HG03354 (cell line): Measurements from ENCODE around the gene PRSS57.

Experiments
- ATAC-seq: cut with Tn5 transposase; IDR thresholded peaks from one replicate; pipeline ENCODE4 v1.9.1; 2021; ENCODE audit warnings: mild to moderate bottlenecking; ENCODE audit not compliant: unreplicated experiment, poor library complexity, severe bottlenecking

PRSS57 gene

GRCh38 chr19:657611-658010, 37.6 kb downstream of the PRSS57 start:
- no peak for ATAC-seq

- ATAC-seq = no peak
Observed at GRCh38 chr19:656751-657559, 38.3 kb downstream of the PRSS57 start.

- no peak for ATAC-seq
Observed at GRCh38 chr19:655691-656090, 39.6 kb downstream of the PRSS57 start.

- ATAC-seq = no peak
Observed at GRCh38 chr19:653425-653824, 41.8 kb downstream of the PRSS57 start.

- no peak for ATAC-seq
Observed at GRCh38 chr19:652467-653389, 42.5 kb downstream of the PRSS57 start.

- no peak for ATAC-seq
Observed at GRCh38 chr19:651991-652390, 43.3 kb downstream of the PRSS57 start.

GRCh38 chr19:651114-651818, 44.0 kb downstream of the PRSS57 start:
- no peak for ATAC-seq

GRCh38 chr19:650121-650520, 45.1 kb downstream of the PRSS57 start:
- no peak for ATAC-seq

GRCh38 chr19:648904-649801, 46.1 kb downstream of the PRSS57 start:
- ATAC-seq = no peak

- no peak for ATAC-seq
Observed at GRCh38 chr19:648305-648704, 46.9 kb downstream of the PRSS57 start.

- ATAC-seq = no peak
Observed at GRCh38 chr19:647566-648284, 47.5 kb downstream of the PRSS57 start.

- ATAC-seq = no peak
Observed at GRCh38 chr19:646779-647565, 48.3 kb downstream of the PRSS57 start.

- no peak for ATAC-seq
Observed at GRCh38 chr19:645912-646778, 49.1 kb downstream of the PRSS57 start.

- no peak for ATAC-seq
Observed at GRCh38 chr19:644789-645188, 50.5 kb downstream of the PRSS57 start.

- no peak for ATAC-seq
Observed at GRCh38 chr19:644363-644762, 50.9 kb downstream of the PRSS57 start.

- ATAC-seq = no peak
Observed at GRCh38 chr19:643736-644135, 51.5 kb downstream of the PRSS57 start.
